Measurements from ENCODE around the gene CARF.
"Not testable (repeated sequence)": the region's sequence is repeated elsewhere in the genome, so short reads cannot be mapped to it uniquely, and the experiment has no call there.

The CARF gene

GRCh38 chr2:202944408-202944807 lies 32.3 kb downstream of the CARF start:
- no peak for DNase-seq (ENCODE audit: low read depth)
- TF ChIP-seq CTCF (IDR thresholded peaks at IDR 0.05; ENCODE audit: insufficient read depth, low read depth, low read length, missing control alignments) = no peak
- H3K4me3 ChIP-seq (ENCODE audit: low read depth, low read length) = no peak overlapping the region

- TF ChIP-seq CTCF (IDR thresholded peaks at IDR 0.05; ENCODE audit: insufficient read depth, low read depth, low read length, missing control alignments) = no peak
- no peak for DNase-seq (ENCODE audit: low read depth)
- no peak overlapping the region for H3K4me3 ChIP-seq (ENCODE audit: low read depth, low read length)
These were observed 32.7 kb downstream of the CARF start for GRCh38 chr2:202944816-202945215.

GRCh38 chr2:202945497-202945896 lies 33.4 kb downstream of the CARF start:
- DNase-seq (ENCODE audit: low read depth) = no peak
- TF ChIP-seq CTCF (IDR thresholded peaks at IDR 0.05; ENCODE audit: insufficient read depth, low read depth, low read length, missing control alignments) = no peak
- no peak overlapping the region for H3K4me3 ChIP-seq (ENCODE audit: low read depth, low read length)

- not testable (repeated sequence) for H3K4me3 ChIP-seq (ENCODE audit: low read depth, low read length); DNase-seq (ENCODE audit: low read depth)
These were observed 37.3 kb downstream of the CARF start for GRCh38 chr2:202949333-202949732.

- H3K4me3 ChIP-seq (ENCODE audit: low read depth, low read length) = no peak overlapping the region
- DNase-seq (ENCODE audit: low read depth) = no peak
- no peak for TF ChIP-seq CTCF (IDR thresholded peaks at IDR 0.05; ENCODE audit: insufficient read depth, low read depth, low read length, missing control alignments)
These were observed 38.5 kb downstream of the CARF start for GRCh38 chr2:202950592-202950991.

GRCh38 chr2:202960524-202960923 lies 48.4 kb downstream of the CARF start:
- H3K4me3 ChIP-seq (ENCODE audit: low read depth, low read length) = no peak overlapping the region
- no peak for TF ChIP-seq CTCF (IDR thresholded peaks at IDR 0.05; ENCODE audit: insufficient read depth, low read depth, low read length, missing control alignments)
- no peak for DNase-seq (ENCODE audit: low read depth)

GRCh38 chr2:202963712-202964111 lies 51.6 kb downstream of the CARF start:
- TF ChIP-seq CTCF (IDR thresholded peaks at IDR 0.05; ENCODE audit: insufficient read depth, low read depth, low read length, missing control alignments) = no peak
- DNase-seq (ENCODE audit: low read depth) = no peak
- no peak overlapping the region for H3K4me3 ChIP-seq (ENCODE audit: low read depth, low read length)
